ENCODE measurements around the gene NOP16.
A peak's percentile ranks its signal among the peaks of the same experiment; 100 is the strongest.

NOP16 gene, protein sequence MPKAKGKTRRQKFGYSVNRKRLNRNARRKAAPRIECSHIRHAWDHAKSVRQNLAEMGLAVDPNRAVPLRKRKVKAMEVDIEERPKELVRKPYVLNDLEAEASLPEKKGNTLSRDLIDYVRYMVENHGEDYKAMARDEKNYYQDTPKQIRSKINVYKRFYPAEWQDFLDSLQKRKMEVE

DNA sequence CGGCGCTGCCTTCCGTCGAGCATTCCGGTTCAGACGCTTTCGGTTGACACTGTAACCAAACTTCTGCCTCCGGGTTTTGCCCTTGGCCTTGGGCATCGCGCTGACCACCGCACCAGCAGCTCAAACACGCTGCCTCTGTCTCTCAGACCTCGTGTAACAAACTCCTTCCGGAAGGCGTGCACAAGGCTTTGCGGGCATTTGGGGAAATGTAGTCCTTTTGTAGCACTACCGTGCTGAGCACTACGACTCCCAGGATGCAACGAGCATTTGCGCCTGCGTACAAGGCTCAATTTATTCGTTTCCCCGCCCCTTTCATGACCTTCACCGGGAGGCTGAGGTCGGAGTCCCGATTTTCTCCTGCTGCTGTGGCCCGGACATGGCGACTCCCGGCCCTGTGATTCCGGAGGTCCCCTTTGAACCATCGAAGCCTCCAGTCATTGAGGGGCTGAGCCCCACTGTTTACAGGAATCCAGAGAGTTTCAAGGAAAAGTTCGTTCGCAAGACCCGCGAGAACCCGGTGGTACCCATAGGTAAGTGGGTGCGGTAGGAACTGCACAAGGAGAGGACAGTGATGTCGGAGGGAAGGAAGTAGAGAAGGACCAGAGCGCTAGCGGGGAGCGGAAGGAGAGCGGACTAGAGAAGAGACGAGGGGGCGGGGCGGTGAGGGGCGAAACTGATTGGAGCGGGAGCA, at the start of gene NOP16, which contains the start of gene HIGD2A:
Gene NOP16 (minus strand): TSS at position 155 of the 691 bp plus-strand sequence. CDS start 59 bp downstream, at position 96.
Gene HIGD2A (plus strand): TSS at position 308 of the 691 bp plus-strand sequence. CDS start 69 bp downstream, at position 377.
- Histone ChIP-seq H3K9me3 (no peaks in the 10 kb centered on the region), H3K36me3 (replicated peaks) (peaks cover 52% of the 10 kb centered on the region), H3K4me3 (peak within 1 kb of the TSS; percentile 73), H3K4me1 (peaks cover 4% of the 10 kb centered on the region; the same call in 1 of the 2 replicates), H3K27me3 (ENCODE audit: low read depth) (no peaks in the 10 kb centered on the region)
- in situ Hi-C loops (cut with MboI; ENCODE audit: low sequenced_read_pairs) = no loop called here
- peak; percentile 99 to 100 for DNase-seq (ENCODE audit: low spot score in 2 of 2)

GRCh38 chr5:176436656-176437055, 48.3 kb upstream of the NOP16 start:
- in situ Hi-C loops (cut with MboI; ENCODE audit: low sequenced_read_pairs) = no loop called here
- DNase-seq (ENCODE audit: low spot score in 2 of 2) = no peak

GRCh38 chr5:176432707-176433106, 44.3 kb upstream of the NOP16 start:
- Histone ChIP-seq H3K9me3 (no peaks in the 10 kb centered on the region), H3K36me3 (replicated peaks) (no peaks in the 10 kb centered on the region), H3K4me3 (no peak overlapping the region), H3K27me3 (ENCODE audit: low read depth) (no peaks in the 10 kb centered on the region), H3K4me1 (peaks cover 7% of the 10 kb centered on the region)
- in situ Hi-C loops (cut with MboI; ENCODE audit: low sequenced_read_pairs) = no loop called here
- no peak for DNase-seq (ENCODE audit: low spot score in 2 of 2)

More at GRCh38 chr5:176436656-176437055, 48.3 kb upstream of the NOP16 start:
- no peaks in the 10 kb centered on the region for H3K9me3 ChIP-seq
- H3K4me3 ChIP-seq = no peak overlapping the region
- H3K4me1 ChIP-seq = peaks cover 20% of the 10 kb centered on the region
- H3K27me3 ChIP-seq (ENCODE audit: low read depth) = no peaks in the 10 kb centered on the region
- no peaks in the 10 kb centered on the region for H3K36me3 ChIP-seq (replicated peaks)

DNA sequence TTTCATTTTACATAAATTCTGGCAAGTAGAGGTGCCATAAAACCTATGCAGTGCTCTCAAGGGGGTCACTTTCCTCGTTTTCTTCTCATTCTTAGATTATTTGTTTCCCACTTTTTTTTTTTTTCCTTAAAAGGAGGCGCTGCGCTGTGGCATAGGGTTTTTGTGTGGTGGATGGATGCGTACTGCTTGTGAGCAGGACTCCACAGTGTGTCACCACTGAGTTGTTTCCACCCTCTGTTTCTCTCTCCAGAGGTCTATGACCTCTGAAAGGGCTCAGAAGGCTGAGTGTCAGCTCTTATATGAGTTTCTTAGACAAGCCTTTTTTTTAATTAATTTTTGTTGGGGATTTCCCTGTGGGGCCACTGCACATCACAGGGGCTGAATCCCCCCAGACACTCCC, 41.6 kb upstream of the NOP16 start:
- peaks cover 13% of the 10 kb centered on the region for H3K4me1 ChIP-seq
- no peak for DNase-seq (ENCODE audit: low spot score in 2 of 2)
- no peaks in the 10 kb centered on the region for H3K36me3 ChIP-seq (replicated peaks)
- H3K9me3 ChIP-seq = no peaks in the 10 kb centered on the region
- no peaks in the 10 kb centered on the region for H3K27me3 ChIP-seq (ENCODE audit: low read depth)
- H3K4me3 ChIP-seq = no peak overlapping the region
- in situ Hi-C loops (cut with MboI; ENCODE audit: low sequenced_read_pairs) = no loop called here

- Histone ChIP-seq H3K27me3 (ENCODE audit: low read depth) (no peaks in the 10 kb centered on the region), H3K36me3 (replicated peaks) (no peaks in the 10 kb centered on the region), H3K4me3 (no peak overlapping the region), H3K9me3 (no peaks in the 10 kb centered on the region), H3K4me1 (peaks cover 13% of the 10 kb centered on the region)
- DNase-seq (ENCODE audit: low spot score in 2 of 2) = no peak
- in situ Hi-C loops (cut with MboI; ENCODE audit: low sequenced_read_pairs) = no loop called here
Measured at GRCh38 chr5:176427971-176428370, 39.6 kb upstream of the NOP16 start.

GRCh38 chr5:176426876-176427275, 38.5 kb upstream of the NOP16 start:
- H3K27me3 ChIP-seq (ENCODE audit: low read depth) = no peaks in the 10 kb centered on the region

GRCh38 chr5:176425791-176426190, 37.4 kb upstream of the NOP16 start:
- Histone ChIP-seq H3K4me3 (no peak overlapping the region), H3K27me3 (ENCODE audit: low read depth) (no peaks in the 10 kb centered on the region), H3K9me3 (peaks cover 4% of the 10 kb centered on the region), H3K36me3 (replicated peaks) (no peaks in the 10 kb centered on the region), H3K4me1 (peaks cover 13% of the 10 kb centered on the region)
- DNase-seq (ENCODE audit: low spot score in 2 of 2) = peak in 1 of 2 experiments; percentile 47
- in situ Hi-C loops (cut with MboI; ENCODE audit: low sequenced_read_pairs) = no loop called here

More at GRCh38 chr5:176426876-176427275, 38.5 kb upstream of the NOP16 start:
- DNase-seq (ENCODE audit: low spot score in 2 of 2) = no peak
- Histone ChIP-seq H3K36me3 (replicated peaks) (no peaks in the 10 kb centered on the region), H3K9me3 (no peaks in the 10 kb centered on the region), H3K4me3 (no peak overlapping the region), H3K4me1 (peaks cover 13% of the 10 kb centered on the region)
- in situ Hi-C loops (cut with MboI; ENCODE audit: low sequenced_read_pairs) = no loop called here

- in situ Hi-C loops (cut with MboI; ENCODE audit: low sequenced_read_pairs) = no loop called here
- H3K36me3 ChIP-seq (replicated peaks) = no peaks in the 10 kb centered on the region
- no peak overlapping the region for H3K4me3 ChIP-seq
- peaks cover 8% of the 10 kb centered on the region for H3K9me3 ChIP-seq
- DNase-seq (ENCODE audit: low spot score in 2 of 2) = no peak
- peaks cover 13% of the 10 kb centered on the region for H3K4me1 ChIP-seq
- no peaks in the 10 kb centered on the region for H3K27me3 ChIP-seq (ENCODE audit: low read depth)
Measured at GRCh38 chr5:176425138-176425537, 36.7 kb upstream of the NOP16 start.

GRCh38 chr5:176424181-176424580, 35.8 kb upstream of the NOP16 start:
- in situ Hi-C loops (cut with MboI; ENCODE audit: low sequenced_read_pairs) = no loop called here
- peaks cover 13% of the 10 kb centered on the region for H3K4me1 ChIP-seq
- H3K4me3 ChIP-seq = no peak overlapping the region
- DNase-seq (ENCODE audit: low spot score in 2 of 2) = no peak
- H3K36me3 ChIP-seq (replicated peaks) = no peaks in the 10 kb centered on the region
- no peaks in the 10 kb centered on the region for H3K27me3 ChIP-seq (ENCODE audit: low read depth)
- peaks cover 8% of the 10 kb centered on the region for H3K9me3 ChIP-seq

GRCh38 chr5:176420972-176421544, 32.7 kb upstream of the NOP16 start:
- peaks cover 8% of the 10 kb centered on the region for H3K9me3 ChIP-seq
- in situ Hi-C loops (cut with MboI; ENCODE audit: low sequenced_read_pairs) = no loop called here
- H3K4me1 ChIP-seq = peaks cover 16% of the 10 kb centered on the region
- H3K27me3 ChIP-seq (ENCODE audit: low read depth) = no peaks in the 10 kb centered on the region
- H3K36me3 ChIP-seq (replicated peaks) = no peaks in the 10 kb centered on the region
- peak in 1 of 2 experiments; percentile 4 for DNase-seq (ENCODE audit: low spot score in 2 of 2)
- no peak overlapping the region for H3K4me3 ChIP-seq

GRCh38 chr5:176420086-176420485, 31.7 kb upstream of the NOP16 start:
- H3K4me3 ChIP-seq = no peak overlapping the region
- no peaks in the 10 kb centered on the region for H3K36me3 ChIP-seq (replicated peaks)
- no peaks in the 10 kb centered on the region for H3K27me3 ChIP-seq (ENCODE audit: low read depth)
- in situ Hi-C loops (cut with MboI; ENCODE audit: low sequenced_read_pairs) = no loop called here
- peaks cover 8% of the 10 kb centered on the region for H3K9me3 ChIP-seq
- H3K4me1 ChIP-seq = peaks cover 7% of the 10 kb centered on the region
- DNase-seq (ENCODE audit: low spot score in 2 of 2) = no peak

DNA sequence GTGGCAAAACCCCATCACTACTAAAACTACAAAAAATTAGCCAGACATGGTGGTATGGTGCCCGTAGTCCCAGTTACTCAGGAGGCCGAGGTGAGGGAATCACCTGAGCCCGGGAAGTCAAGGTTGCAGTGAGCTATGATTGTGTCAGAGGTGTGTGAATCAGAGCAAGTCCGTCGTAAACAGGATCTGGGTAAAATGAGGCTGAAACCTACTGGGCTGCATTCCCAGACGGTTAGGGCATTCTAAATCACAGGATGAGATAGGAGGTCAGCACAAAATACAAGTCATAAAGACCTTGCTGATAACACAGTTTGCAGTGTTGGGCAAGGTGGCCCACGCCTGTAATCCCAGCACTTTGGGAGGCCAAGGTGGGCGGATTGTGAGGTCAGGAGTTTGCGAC, 29.9 kb upstream of the NOP16 start:
- no peak for DNase-seq (ENCODE audit: low spot score in 2 of 2)
- peaks cover 10% of the 10 kb centered on the region for H3K4me1 ChIP-seq
- in situ Hi-C loops (cut with MboI; ENCODE audit: low sequenced_read_pairs) = loop anchor here (10.0 kb wide), 1 partner anchor 127 kb away; the partner anchor contains the start of gene CDHR2
- no peak overlapping the region for H3K4me3 ChIP-seq
- peaks cover 8% of the 10 kb centered on the region for H3K9me3 ChIP-seq
- H3K36me3 ChIP-seq (replicated peaks) = 0 out of 2 replicates have a peak, but pooled peaks cover 2% of the 10 kb centered on the region
- H3K27me3 ChIP-seq (ENCODE audit: low read depth) = no peaks in the 10 kb centered on the region

- in situ Hi-C loops (cut with MboI; ENCODE audit: low sequenced_read_pairs) = loop anchor here (10.0 kb wide), 1 partner anchor 128 kb away; the partner anchor contains the start of gene CDHR2
- Histone ChIP-seq H3K36me3 (replicated peaks) (0 out of 2 replicates have a peak, but pooled peaks cover 2% of the 10 kb centered on the region), H3K4me1 (peaks cover 10% of the 10 kb centered on the region), H3K9me3 (peaks cover 8% of the 10 kb centered on the region), H3K27me3 (ENCODE audit: low read depth) (no peaks in the 10 kb centered on the region), H3K4me3 (peak overlapping the region; percentile 5; the same call in 1 of the 2 replicates)
- DNase-seq (ENCODE audit: low spot score in 2 of 2) = no peak
Measured at GRCh38 chr5:176416965-176417364, 28.6 kb upstream of the NOP16 start.

Data from HAP-1 (cell line).